WTC11 (cell line): ENCODE results near the gene OPCML. TPM values are rescaled to one million over a fixed set of nuclear protein-coding genes. Genes with fewer than 3 reads are reported as not detected.

Source experiments
- ATAC-seq: fragments of 200-7000 bp; cut with Tn5 transposase; 2 replicates; pipeline ENCODE4 v1.10.0; 2021; ENCODE audit warnings: mild to moderate bottlenecking, moderate library complexity
- CTCF ChIA-PET: fragments of 300-600 bp; sonication (Branson Sonifier 250); formaldehyde crosslinking; loops from one replicate; lab custom pipeline; 2021; ENCODE audit warnings: antibody characterized with exemption; lab: Charles Lee
- POLR2A ChIA-PET: fragments of 350-600 bp; sonication (Branson Sonifier 250); formaldehyde crosslinking; loops from one replicate; lab custom pipeline; 2021; ENCODE audit warnings: antibody characterized with exemption; lab: Charles Lee
- DNase-seq: peaks from one replicate; pipeline ENCODE4 v3.0.0; 2021; ENCODE audit warnings: low spot score
- H3K27ac Mint-ChIP-seq: 2 replicates; pipeline ENCODE4 v1.8.0; 2021; ENCODE audit warnings: mixed read lengths
- H3K27me3 Mint-ChIP-seq: 2 replicates; pipeline ENCODE4 v1.8.0; 2021; ENCODE audit warnings: low read depth, mild to moderate bottlenecking, moderate library complexity, mixed read lengths
- H3K36me3 Mint-ChIP-seq: 2 replicates; pipeline ENCODE4 v1.8.0; 2021; ENCODE audit warnings: mixed read lengths
- H3K4me1 Mint-ChIP-seq: 2 replicates; pipeline ENCODE4 v1.8.0; 2022; ENCODE audit warnings: mixed read lengths
- H3K4me3 Mint-ChIP-seq: 2 replicates; pipeline ENCODE4 v1.8.0; 2021; ENCODE audit warnings: mild to moderate bottlenecking, moderate library complexity, mixed read lengths
- H3K9me3 Mint-ChIP-seq: 2 replicates; pipeline ENCODE4 v1.8.0; 2021; ENCODE audit warnings: mixed read lengths
- ATF2 ChIP-seq: sonication (generic); formaldehyde crosslinking; IDR thresholded peaks from 2 replicates; pipeline ENCODE4 v1.8.1; 2022; ENCODE audit warnings: low read depth, missing genetic modification reagents, borderline replicate concordance
- CBFB ChIP-seq: sonication (generic); formaldehyde crosslinking; IDR thresholded peaks from 2 replicates; pipeline ENCODE4 v1.8.1; 2022; ENCODE audit warnings: mild to moderate bottlenecking, low read depth, missing genetic modification reagents
- E2F4 ChIP-seq: sonication (generic); formaldehyde crosslinking; IDR thresholded peaks from 2 replicates; pipeline ENCODE4 v1.8.1; 2022; ENCODE audit warnings: low read depth, mild to moderate bottlenecking, moderate library complexity, missing genetic modification reagents, borderline replicate concordance
- ELF4 ChIP-seq: sonication (generic); formaldehyde crosslinking; IDR thresholded peaks from 2 replicates; pipeline ENCODE4 v1.8.1; 2022; ENCODE audit warnings: low read depth, mild to moderate bottlenecking, moderate library complexity, missing genetic modification reagents
- GTF2I ChIP-seq: fragments of 250-450 bp; sonication (Bioruptor Pico); conservative IDR thresholded peaks from 2 replicates; pipeline ENCODE4 v1.4.0; 2021; ENCODE audit warnings: mild to moderate bottlenecking
- JUN ChIP-seq: sonication (generic); formaldehyde crosslinking; IDR thresholded peaks from 2 replicates; pipeline ENCODE4 v1.8.0; 2023; ENCODE audit warnings: mild to moderate bottlenecking, missing genetic modification reagents
- NFE2L1 ChIP-seq: sonication (generic); formaldehyde crosslinking; IDR thresholded peaks from 2 replicates; pipeline ENCODE4 v1.8.1; 2023; ENCODE audit warnings: missing genetic modification reagents
- NR2C2 ChIP-seq: sonication (generic); formaldehyde crosslinking; IDR thresholded peaks from 2 replicates; pipeline ENCODE4 v1.8.0; 2022; ENCODE audit warnings: mild to moderate bottlenecking, missing genetic modification reagents
- NR3C1 ChIP-seq: sonication (generic); formaldehyde crosslinking; conservative IDR thresholded peaks from 2 replicates; pipeline ENCODE4 v1.8.1; 2023; ENCODE audit warnings: low read depth, mild to moderate bottlenecking, missing genetic modification reagents
- PRDM15 ChIP-seq: sonication (generic); formaldehyde crosslinking; IDR thresholded peaks from 2 replicates; pipeline ENCODE4 v1.8.0; 2022; ENCODE audit warnings: missing genetic modification reagents
- SMAD3 ChIP-seq: sonication (generic); formaldehyde crosslinking; IDR thresholded peaks from 2 replicates; pipeline ENCODE4 v1.8.0; 2022; ENCODE audit warnings: missing genetic modification reagents, mild to moderate bottlenecking, borderline replicate concordance
- SMAD4 ChIP-seq: sonication (generic); formaldehyde crosslinking; IDR thresholded peaks from 2 replicates; pipeline ENCODE4 v1.8.0; 2022; ENCODE audit warnings: mild to moderate bottlenecking, missing genetic modification reagents
- TP53 ChIP-seq: sonication (generic); formaldehyde crosslinking; IDR thresholded peaks from 2 replicates; pipeline ENCODE4 v1.8.1; 2023; ENCODE audit warnings: mild to moderate bottlenecking, missing genetic modification reagents
- ZBTB43 ChIP-seq: sonication (generic); formaldehyde crosslinking; IDR thresholded peaks from 2 replicates; pipeline ENCODE4 v1.8.1; 2023; ENCODE audit warnings: mild to moderate bottlenecking, missing genetic modification reagents
- ZNF416 ChIP-seq: fragments of 250-450 bp; sonication (Bioruptor Pico); IDR thresholded peaks from 2 replicates; pipeline ENCODE4 v1.9.0; 2021; ENCODE audit warnings: mild to moderate bottlenecking, inconsistent platforms
- ZNF425 ChIP-seq: fragments of 250-450 bp; sonication (Bioruptor Pico); conservative IDR thresholded peaks from 2 replicates; pipeline ENCODE4 v1.9.0; 2021; ENCODE audit warnings: mild to moderate bottlenecking
- ZNF512 ChIP-seq: sonication (generic); formaldehyde crosslinking; IDR thresholded peaks from 2 replicates; pipeline ENCODE4 v1.8.1; 2022; ENCODE audit warnings: missing genetic modification reagents, borderline replicate concordance
- total RNA-seq: library from RNA; stranded (reverse); gene quantifications from 3 replicates; pipeline ENCODE4 v1.2.3, GENCODE V29; 2021

OPCML gene
- total RNA-seq, 1 experiment from 2014 or later: 1.5 TPM

- POLR2A ChIA-PET: interaction anchor here (0.7 kb wide), 1 partner anchor 225 kb away, joined by 3 read pairs; no protein-coding TSS in a partner anchor
- TF ChIP-seq JUN: no peak
- 0 out of 2 replicates have a peak, but pooled peaks have one; percentile 23 for TF ChIP-seq NFE2L1 (CRISPR knock-in tag)
- TF ChIP-seq ZNF416 (CRISPR knock-in tag): no peak
- ATAC-seq: no peak
These were observed 693.7 kb downstream of the OPCML start for GRCh38 chr11:132838627-132839026.

GRCh38 chr11:132831272-132831671 is 701.0 kb downstream of the OPCML start:
- TF ChIP-seq E2F4 (CRISPR knock-in tag) (no peak), PRDM15 (CRISPR knock-in tag) (no peak), TP53 (no peak), ELF4 (CRISPR knock-in tag) (no peak), ZBTB43 (CRISPR knock-in tag) (no peak)
- TF ChIP-seq, all 79 proteins: peak for 0
- CTCF ChIA-PET: no interaction called here
- Mint-ChIP-seq H3K27me3 (no peaks in the 10 kb centered on the region), H3K36me3 (no peaks in the 10 kb centered on the region), H3K27ac (no peak overlapping the region), H3K4me1 (no peaks in the 10 kb centered on the region), H3K4me3 (no peak overlapping the region), H3K9me3 (no peaks in the 10 kb centered on the region; the same call in 1 of the 2 replicates)
- ATAC-seq: no peak
- DNase-seq: no peak
- POLR2A ChIA-PET: no interaction called here

More at GRCh38 chr11:132838627-132839026, 693.7 kb downstream of the OPCML start:
- no peak for DNase-seq
- Mint-ChIP-seq H3K9me3 (no peaks in the 10 kb centered on the region), H3K4me1 (peaks cover 37% of the 10 kb centered on the region), H3K4me3 (no peak overlapping the region), H3K27me3 (no peaks in the 10 kb centered on the region), H3K36me3 (no peaks in the 10 kb centered on the region), H3K27ac (no peak overlapping the region)
- CTCF ChIA-PET: interaction anchor here (1.1 kb wide), 1 partner anchor 105 kb away, joined by 3 read pairs; no protein-coding TSS in a partner anchor

GRCh38 chr11:132824642-132825041 is 707.7 kb downstream of the OPCML start:
- CTCF ChIA-PET: no interaction called here
- TF ChIP-seq SMAD4 (CRISPR knock-in tag) (no peak), NR3C1 (no peak), E2F4 (CRISPR knock-in tag) (no peak), JUN (no peak), ZNF512 (CRISPR knock-in tag) (no peak), NR2C2 (CRISPR knock-in tag) (no peak), ATF2 (CRISPR knock-in tag) (no peak), SMAD3 (CRISPR knock-in tag) (no peak), GTF2I (CRISPR knock-in tag) (no peak), CBFB (CRISPR knock-in tag) (no peak), ZNF425 (CRISPR knock-in tag) (no peak)

More at GRCh38 chr11:132824642-132825041, 707.7 kb downstream of the OPCML start:
- Mint-ChIP-seq H3K4me1 (peaks cover 13% of the 10 kb centered on the region), H3K27ac (no peak overlapping the region), H3K4me3 (no peak overlapping the region), H3K27me3 (no peaks in the 10 kb centered on the region), H3K9me3 (no peaks in the 10 kb centered on the region; the same call in 1 of the 2 replicates), H3K36me3 (no peaks in the 10 kb centered on the region)
- POLR2A ChIA-PET: no interaction called here
- ATAC-seq: peak; percentile 60; the same call in 1 of the 2 replicates
- DNase-seq: no peak
